AG09309 (cell line): ENCODE data around the gene STK38L.

Experiments used
- DNase-seq: peaks from one replicate; pipeline ENCODE4 v3.0.0-alpha.2; 2010; ENCODE audit warnings: low read depth
- H3K4me3 ChIP-seq: 2 replicates; pipeline ENCODE4 v1.5.1; 2011; ENCODE audit warnings: mild to moderate bottlenecking, low read depth, low read length, moderate library complexity; ENCODE audit not compliant: control insufficient read depth
- CTCF ChIP-seq: IDR thresholded peaks from 2 replicates; pipeline ENCODE4 v1.5.1; 2011; ENCODE audit warnings: mild to moderate bottlenecking, low read depth, low read length, inconsistent platforms; ENCODE audit not compliant: insufficient read depth, control insufficient read depth; ENCODE audit errors: missing control alignments

The STK38L gene

GRCh38 chr12:27336282-27336653 lies 92.2 kb downstream of the STK38L start:
- H3K4me3 ChIP-seq, result no peak overlapping the region

GRCh38 chr12:27337376-27337775 lies 93.3 kb downstream of the STK38L start:
- DNase-seq, result no peak
- no peak overlapping the region for H3K4me3 ChIP-seq
- no peak for TF ChIP-seq CTCF

More at GRCh38 chr12:27336282-27336653, 92.2 kb downstream of the STK38L start:
- no peak for TF ChIP-seq CTCF
- no peak for DNase-seq

- no peak overlapping the region for H3K4me3 ChIP-seq
- TF ChIP-seq CTCF, result no peak
- DNase-seq, result no peak
These were observed 94.4 kb downstream of the STK38L start for GRCh38 chr12:27338473-27338872.

GRCh38 chr12:27340971-27341370 lies 96.9 kb downstream of the STK38L start:
- TF ChIP-seq CTCF, result no peak
- H3K4me3 ChIP-seq, result no peak overlapping the region
- DNase-seq, result no peak

DNA sequence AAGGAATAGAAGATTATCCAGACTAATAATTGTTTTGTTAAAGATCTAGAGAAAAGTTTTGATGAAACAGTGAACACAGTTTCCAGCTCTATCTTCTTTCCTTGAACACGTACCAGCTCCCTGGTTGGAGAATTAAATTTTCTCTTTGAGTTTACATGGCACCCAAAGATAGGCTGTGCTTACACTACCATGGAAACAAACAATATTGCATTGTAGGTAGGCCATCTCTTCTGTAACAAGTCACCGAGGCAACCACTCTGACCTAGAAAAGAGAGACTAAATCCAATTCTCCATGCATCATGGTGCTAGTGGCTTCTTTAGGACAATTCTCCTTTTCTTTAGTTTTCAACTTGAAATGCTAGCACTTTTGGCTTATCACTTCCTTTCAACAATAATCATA lies 98.5 kb downstream of the STK38L start:
- no peak for DNase-seq
- H3K4me3 ChIP-seq, result no peak overlapping the region
- no peak for TF ChIP-seq CTCF

GRCh38 chr12:27343255-27344000 lies 99.3 kb downstream of the STK38L start:
- TF ChIP-seq CTCF, result no peak
- peak; percentile 72 for DNase-seq
- H3K4me3 ChIP-seq, result no peak overlapping the region
